Measurements from ENCODE around the gene CALCOCO1.

- TF ChIP-seq CTCF (conservative IDR thresholded peaks at IDR 0.05) (no peak), EZH2 (IDR thresholded peaks at IDR 0.05; ENCODE audit: low read depth) (no peak)
Observed at GRCh38 chr12:53688134-53688533, 39.1 kb downstream of the CALCOCO1 start.

Data from PC-9 (cell line).